Hypothalamus (tissue), 51 donors: Measurements from ENCODE around the gene KIF18A.
"Not testable (repeated sequence)": the region's sequence is repeated elsewhere in the genome, so short reads cannot be mapped to it uniquely, and the experiment has no call there.

Source experiments
- DNase-seq, 51 donors: peaks; one replicate each; lab custom pipeline; 2025; lab: John Stamatoyannopoulos, UW

KIF18A gene

DNA sequence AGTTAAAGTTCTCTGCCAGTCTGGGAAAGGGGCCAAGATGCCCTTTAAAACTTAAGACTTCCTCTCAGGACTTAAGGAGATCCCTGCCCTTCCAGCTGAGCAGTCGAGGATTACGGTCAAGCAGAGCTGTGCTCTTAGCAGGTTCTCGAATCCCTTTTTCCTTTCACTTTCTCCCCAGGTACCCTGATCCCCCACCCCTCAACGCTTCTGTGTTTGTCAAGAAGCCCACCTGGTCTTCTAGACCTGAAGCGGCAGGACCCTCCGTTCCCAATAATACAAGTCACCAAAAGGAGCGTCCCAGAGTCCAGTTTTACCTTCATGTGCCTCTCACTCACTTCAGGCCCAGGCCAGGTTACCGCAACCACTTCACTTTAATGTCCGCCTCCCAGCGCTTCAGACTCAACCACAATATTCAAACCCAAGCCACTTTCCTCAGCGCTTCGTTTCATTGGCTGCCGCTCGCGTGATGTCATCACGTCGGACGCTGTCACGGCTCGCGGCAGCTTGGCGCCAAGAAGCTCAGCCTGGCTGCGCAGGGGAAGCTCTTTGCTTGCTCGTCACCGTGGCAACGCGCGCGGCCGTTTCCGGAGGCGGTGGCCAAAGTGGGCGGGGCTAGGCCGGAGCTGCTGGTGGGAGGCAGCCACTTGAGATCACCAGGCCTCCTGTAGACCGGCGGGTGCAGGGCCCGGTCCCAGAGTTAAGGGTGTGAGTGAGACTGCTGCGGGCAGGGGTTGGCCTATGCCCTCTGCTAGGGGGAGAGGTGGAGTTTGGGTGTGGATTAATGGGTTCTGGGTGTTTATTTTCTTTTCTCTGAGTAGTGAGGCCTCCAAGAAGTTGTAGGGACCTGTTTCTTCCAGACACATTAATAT is at the start of gene KIF18A, which contains the start of gene METTL15:
KIF18A (minus strand) TSS at position 407 of the 869 bp plus-strand sequence. CDS start 10,209 bp downstream, outside the sequence.
METTL15 (plus strand) TSS at position 639 of the 869 bp plus-strand sequence. CDS start 4,947 bp downstream, outside the sequence.
- DNase-seq, result peak; percentile 79 to 100 (median 98)

GRCh38 chr11:28153586-28153985 is 45.6 kb upstream of the KIF18A start:
- no peak for DNase-seq

DNA sequence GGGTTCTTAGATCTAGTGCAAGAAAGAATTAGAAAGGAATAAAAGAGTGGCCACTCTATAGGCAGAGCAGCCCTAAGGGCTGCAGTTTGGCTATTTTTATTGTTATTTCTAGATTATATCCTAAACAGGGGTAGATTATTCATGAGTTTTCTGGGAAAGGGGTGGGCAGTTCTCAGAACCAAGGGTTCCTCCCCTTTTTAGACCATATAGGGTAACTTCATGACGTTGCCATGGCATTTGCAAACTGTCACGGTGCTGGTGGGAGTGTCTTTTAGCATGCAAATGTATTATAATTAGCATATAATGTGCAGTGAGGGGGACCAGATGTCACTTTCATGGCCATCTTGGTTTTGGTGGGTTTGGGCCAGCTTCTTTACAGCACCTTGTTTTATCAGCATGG is 44.8 kb upstream of the KIF18A start:
- DNase-seq, result no peak

- no peak for DNase-seq
Measured at GRCh38 chr11:28146123-28146751, 38.3 kb upstream of the KIF18A start.

GRCh38 chr11:28144808-28145207 is 36.9 kb upstream of the KIF18A start:
- no peak for DNase-seq

- no peak for DNase-seq
Measured at GRCh38 chr11:28142724-28143123, 34.8 kb upstream of the KIF18A start.

DNA sequence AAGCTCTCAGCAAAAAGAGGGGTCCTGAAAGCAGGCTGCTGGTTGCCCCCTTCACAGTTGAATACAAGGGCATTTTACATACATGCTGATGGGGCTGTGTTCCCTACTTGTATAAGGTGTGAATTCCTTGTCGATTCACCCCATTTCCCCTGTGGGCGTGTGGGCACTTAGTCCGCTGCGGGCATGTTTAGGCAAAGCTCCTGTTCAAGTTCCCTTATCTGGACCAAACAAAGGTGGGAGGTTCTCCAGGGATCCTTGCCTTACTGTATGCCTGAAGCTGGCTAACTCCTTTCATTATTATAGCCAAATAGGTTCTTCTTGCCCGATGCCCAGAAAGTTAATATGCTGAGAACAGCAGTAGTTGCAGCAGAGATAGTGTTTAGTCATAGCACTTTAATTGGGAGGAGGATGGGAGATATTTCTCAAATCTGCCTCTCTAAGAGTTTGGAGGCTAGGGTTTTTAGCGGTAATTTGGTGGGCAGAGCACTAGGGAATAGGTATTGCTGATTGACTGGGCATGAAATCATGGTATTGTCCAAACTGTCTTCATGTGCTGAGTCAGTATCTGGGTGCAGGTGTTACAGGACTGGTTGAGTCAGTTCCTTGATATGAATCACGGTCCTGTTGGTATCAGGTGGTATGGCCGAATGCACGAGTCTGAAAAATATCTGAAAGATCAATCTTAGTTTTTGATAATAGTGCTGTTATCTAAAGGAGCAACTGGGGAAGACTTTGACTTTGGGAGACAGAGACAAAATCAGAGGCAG is 32.9 kb upstream of the KIF18A start:
- DNase-seq, result no peak

GRCh38 chr11:28139841-28140415 is 32.0 kb upstream of the KIF18A start:
- no peak for DNase-seq

DNA sequence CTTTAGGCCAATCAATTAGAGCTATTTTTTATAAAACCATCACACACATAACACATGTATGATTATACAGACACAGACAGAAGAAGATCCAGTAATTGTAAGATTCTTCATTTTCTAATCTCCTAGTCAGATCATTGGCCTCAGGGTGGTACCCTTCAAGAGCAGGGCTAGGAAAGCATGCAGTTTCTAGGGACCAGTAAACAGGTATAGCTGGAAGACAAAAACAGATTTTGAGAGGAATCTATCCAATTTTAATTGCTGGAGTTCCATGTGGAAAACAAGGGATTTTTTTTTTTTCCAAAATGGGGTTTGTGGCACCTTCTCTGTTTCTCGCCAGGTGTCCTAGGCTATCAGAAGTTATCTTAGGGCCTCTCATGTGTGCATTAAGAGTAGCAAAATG is 29.9 kb upstream of the KIF18A start:
- DNase-seq, result no peak

DNA sequence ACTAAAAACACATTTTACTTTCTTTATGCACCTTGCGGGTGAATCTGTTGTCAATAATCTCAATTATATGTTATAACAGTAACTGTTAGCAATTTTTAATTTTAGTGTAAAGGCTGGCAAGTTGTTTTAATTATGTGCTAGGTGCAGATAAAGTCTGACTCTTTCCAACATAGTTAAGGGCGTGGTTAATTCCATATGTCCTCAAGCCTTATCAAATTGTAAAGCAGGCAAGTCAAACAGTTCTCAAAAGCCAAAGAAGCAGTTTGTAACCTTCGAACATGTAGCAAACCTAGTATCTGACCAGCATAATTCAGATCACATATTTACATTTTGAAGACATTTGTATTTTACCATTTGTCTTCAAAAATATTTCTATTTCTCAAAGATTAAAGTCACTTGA is 29.4 kb upstream of the KIF18A start:
- no peak for DNase-seq

GRCh38 chr11:28136157-28136556 is 28.2 kb upstream of the KIF18A start:
- not testable (repeated sequence) for DNase-seq

- no peak for DNase-seq
Measured at GRCh38 chr11:28133146-28133545, 25.2 kb upstream of the KIF18A start.

GRCh38 chr11:28132548-28132947 is 24.6 kb upstream of the KIF18A start:
- DNase-seq, result no peak

- no peak for DNase-seq
Measured at GRCh38 chr11:28123151-28123581, 15.2 kb upstream of the KIF18A start.

DNA sequence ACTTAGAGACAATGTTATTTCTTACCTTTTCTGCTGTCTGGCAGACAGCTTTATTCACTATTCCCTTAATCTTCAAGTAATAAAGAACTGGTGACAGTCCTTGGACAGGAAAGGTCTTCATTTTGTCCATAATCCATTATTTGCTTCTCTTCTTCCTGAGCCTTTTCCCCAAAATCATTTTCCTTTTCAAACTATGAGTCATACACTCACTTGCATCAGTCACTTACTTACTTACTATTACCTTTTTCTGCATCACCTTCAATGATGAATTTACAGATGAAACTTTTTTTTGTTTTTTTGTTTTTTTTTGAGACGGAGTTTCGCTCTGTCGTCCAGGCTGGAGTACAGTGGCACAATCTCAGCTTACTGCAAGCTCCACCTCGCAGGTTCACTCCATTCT is 9.8 kb upstream of the KIF18A start:
- no peak for DNase-seq

- DNase-seq, result no peak
Measured at GRCh38 chr11:28114731-28115130, 6.8 kb upstream of the KIF18A start.

DNA sequence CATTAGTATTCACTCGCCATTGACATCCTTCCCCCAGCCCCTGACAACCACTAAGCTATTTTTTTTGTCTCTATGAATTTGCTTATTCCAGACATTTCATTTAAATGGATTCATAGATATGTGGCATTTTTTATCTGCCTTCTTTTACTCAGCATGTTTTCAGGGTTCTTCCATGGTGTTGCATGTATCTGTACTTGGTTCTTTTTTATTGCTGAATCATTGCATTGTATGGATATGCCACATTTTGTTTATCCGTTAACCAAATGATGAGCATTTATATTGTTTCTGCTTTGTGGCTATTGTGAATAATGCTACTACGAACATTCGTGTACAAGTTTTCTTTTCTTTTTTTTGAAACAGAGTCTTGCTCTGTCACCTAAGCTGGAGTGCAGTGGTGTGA is 6.2 kb upstream of the KIF18A start:
- DNase-seq, result no peak

- no peak for DNase-seq
Measured at GRCh38 chr11:28110821-28111200, 2.9 kb upstream of the KIF18A start.

DNA sequence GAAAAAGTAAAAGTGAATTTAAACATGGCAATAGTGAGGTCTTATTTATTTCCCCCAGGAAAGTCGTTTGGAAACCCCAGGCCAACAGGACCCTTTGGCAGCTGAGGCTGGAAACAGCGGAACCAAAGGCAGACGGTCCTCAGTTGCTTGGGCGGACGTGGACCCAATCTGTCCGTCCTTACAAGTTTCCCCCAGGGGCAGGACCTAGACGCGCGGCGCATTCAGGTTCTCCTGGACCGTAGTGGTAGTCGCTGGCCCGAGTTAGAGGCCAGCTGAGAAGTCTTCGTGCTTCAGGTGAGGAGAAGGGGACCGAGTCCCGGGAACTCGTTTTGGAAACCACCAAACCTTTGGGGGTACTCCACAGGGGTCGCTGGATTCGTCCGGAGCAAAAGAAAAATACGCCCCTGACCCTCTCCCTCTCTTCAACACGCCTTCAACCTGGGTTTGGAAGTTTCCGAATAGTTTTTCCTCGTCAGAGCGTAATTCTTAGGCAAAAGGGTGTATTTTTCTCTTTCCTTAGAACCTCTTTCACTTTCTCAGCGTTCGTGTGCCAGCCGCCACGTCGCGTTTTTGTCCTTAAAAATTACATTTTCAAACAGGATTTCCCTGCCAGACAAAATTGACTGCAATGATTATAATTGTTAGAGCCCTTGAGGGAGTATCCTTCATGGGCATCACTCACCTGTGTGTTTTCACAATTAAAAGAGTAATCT is 2.3 kb upstream of the KIF18A start:
- peak; percentile 5 to 74 (median 40) for DNase-seq

- no peak for DNase-seq
Measured at GRCh38 chr11:28108958-28109357, 1.0 kb upstream of the KIF18A start.
